BE2C (cell line): ENCODE data around the gene INAFM2.
A peak's percentile ranks its signal among the peaks of the same experiment; 100 is the strongest.

Experiments used
- DNase-seq: peaks from one replicate; pipeline ENCODE4 v3.0.0-alpha.2; 2020
- H3K27me3 ChIP-seq: fragments of 250-450 bp; sonication (Bioruptor Pico); 2 replicates; pipeline ENCODE4 v1.5.1; 2020; ENCODE audit warnings: mild to moderate bottlenecking
- H3K36me3 ChIP-seq: fragments of 250-450 bp; sonication (Bioruptor Pico); 2 replicates; pipeline ENCODE4 v1.5.1; 2020; ENCODE audit warnings: mild to moderate bottlenecking
- H3K4me1 ChIP-seq: fragments of 250-450 bp; sonication (Bioruptor Pico); 2 replicates; pipeline ENCODE4 v1.5.1; 2020
- H3K4me3 ChIP-seq: 2 replicates; pipeline ENCODE4 v1.5.1; 2011; ENCODE audit warnings: low read depth, low read length
- H3K9me3 ChIP-seq: fragments of 250-450 bp; sonication (Bioruptor Pico); 2 replicates; pipeline ENCODE4 v1.5.1; 2020
- TF ChIP-seq, protein P1 (sequence below): IDR thresholded peaks from 2 replicates; pipeline ENCODE4 v1.5.1; 2012; ENCODE audit warnings: mild to moderate bottlenecking, low read depth, low read length

The INAFM2 gene

DNA sequence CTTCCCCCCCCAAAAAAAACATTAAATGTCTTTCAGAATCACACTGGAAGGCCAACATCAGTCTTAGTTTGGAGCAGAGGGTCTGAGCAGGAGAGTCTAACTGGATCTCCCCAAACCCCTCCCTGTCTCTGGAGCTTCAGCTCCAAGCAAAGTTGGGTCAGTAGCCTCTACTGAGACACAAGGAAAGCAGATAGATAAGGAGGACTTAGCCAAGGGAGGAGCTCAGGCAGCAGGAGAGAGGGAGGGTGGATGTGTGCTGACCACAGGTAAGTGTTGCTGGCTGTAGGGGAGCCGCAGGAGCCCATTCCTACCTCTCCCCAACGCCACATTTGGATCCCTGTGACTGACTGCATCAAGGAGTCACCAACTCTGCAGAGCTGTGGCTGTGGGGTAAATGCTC, 22.7 kb upstream of the INAFM2 start:
- H3K4me3 ChIP-seq = no peak overlapping the region
- peaks cover 14% of the 10 kb centered on the region for H3K4me1 ChIP-seq
- H3K36me3 ChIP-seq = no peaks in the 10 kb centered on the region
- H3K27me3 ChIP-seq = no peaks in the 10 kb centered on the region
- TF ChIP-seq, protein P1, sequence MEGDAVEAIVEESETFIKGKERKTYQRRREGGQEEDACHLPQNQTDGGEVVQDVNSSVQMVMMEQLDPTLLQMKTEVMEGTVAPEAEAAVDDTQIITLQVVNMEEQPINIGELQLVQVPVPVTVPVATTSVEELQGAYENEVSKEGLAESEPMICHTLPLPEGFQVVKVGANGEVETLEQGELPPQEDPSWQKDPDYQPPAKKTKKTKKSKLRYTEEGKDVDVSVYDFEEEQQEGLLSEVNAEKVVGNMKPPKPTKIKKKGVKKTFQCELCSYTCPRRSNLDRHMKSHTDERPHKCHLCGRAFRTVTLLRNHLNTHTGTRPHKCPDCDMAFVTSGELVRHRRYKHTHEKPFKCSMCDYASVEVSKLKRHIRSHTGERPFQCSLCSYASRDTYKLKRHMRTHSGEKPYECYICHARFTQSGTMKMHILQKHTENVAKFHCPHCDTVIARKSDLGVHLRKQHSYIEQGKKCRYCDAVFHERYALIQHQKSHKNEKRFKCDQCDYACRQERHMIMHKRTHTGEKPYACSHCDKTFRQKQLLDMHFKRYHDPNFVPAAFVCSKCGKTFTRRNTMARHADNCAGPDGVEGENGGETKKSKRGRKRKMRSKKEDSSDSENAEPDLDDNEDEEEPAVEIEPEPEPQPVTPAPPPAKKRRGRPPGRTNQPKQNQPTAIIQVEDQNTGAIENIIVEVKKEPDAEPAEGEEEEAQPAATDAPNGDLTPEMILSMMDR = no peak
- no peaks in the 10 kb centered on the region for H3K9me3 ChIP-seq
- DNase-seq = no peak

DNA sequence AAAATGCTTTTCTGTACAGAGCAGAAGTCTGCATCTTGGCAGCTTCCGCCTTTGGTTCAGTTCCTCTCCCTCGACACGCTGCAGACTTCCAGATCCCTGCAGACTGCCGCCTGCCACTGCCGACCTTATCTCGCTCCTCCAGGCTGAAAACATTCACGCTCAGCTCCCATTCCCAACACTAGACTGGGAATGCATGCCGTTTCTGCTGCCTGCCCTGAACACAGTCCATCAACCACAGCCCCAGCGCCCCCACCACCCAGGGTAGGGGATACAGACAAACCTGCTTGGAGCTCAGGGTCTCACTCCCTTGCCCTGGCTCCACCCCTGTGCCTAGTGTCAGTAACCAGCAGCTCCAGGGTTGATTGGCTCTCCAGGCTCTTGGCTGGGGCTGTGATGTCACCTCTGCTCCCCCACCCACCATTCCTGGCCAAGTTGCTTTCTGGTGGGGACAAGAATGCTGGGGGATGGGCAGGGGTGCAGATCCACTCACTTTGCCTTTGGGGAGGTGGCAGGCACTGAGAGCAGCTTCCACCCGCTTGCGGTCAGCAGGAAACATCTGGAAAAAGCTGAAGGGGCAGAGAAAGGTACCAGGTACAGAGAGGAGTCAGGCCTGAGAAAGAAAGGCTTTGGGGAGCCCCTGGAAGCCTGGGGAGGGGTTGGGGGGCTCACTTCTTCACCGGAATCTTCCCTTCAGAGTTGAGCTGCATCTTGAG, 21.9 kb upstream of the INAFM2 start:
- peak; percentile 78 for DNase-seq
- Histone ChIP-seq H3K4me1 (peaks cover 14% of the 10 kb centered on the region), H3K4me3 (peak overlapping the region; percentile 2), H3K27me3 (no peaks in the 10 kb centered on the region), H3K36me3 (no peaks in the 10 kb centered on the region), H3K9me3 (no peaks in the 10 kb centered on the region)
- TF ChIP-seq, protein P1 = no peak

DNA sequence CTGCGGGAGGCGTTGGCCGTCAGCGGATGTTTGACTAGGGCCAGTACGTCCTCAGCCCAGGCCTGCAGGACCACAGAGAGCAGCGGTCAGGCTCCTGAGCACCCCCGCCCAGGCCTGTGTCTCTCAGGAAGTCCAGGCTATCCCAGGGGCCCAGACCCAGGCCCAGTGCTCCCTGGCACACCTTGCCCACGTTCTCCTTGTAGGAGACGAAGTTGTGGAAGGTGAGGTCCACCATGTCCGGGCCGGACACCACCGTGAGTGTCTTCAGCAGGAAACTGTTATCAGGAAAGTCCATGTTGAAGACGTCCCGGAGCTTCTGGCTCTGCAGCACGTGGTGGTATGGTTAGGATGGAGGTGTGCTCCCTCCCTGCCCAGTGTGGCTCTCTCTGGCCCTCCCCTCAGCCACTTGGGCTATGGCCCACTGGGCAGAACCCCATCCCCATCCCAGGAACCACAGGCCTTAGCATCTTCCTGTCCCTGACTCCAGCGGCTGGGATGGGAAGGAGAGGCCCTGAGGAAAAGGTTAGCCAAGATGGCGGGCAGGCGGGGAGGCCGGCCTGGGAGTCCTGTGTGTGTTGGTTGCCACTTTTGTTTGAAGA, 21.1 kb upstream of the INAFM2 start:
- Histone ChIP-seq H3K9me3 (no peaks in the 10 kb centered on the region), H3K4me3 (no peak overlapping the region), H3K4me1 (peaks cover 14% of the 10 kb centered on the region), H3K27me3 (no peaks in the 10 kb centered on the region), H3K36me3 (no peaks in the 10 kb centered on the region)
- TF ChIP-seq, protein P1 = no peak
- no peak for DNase-seq

DNA sequence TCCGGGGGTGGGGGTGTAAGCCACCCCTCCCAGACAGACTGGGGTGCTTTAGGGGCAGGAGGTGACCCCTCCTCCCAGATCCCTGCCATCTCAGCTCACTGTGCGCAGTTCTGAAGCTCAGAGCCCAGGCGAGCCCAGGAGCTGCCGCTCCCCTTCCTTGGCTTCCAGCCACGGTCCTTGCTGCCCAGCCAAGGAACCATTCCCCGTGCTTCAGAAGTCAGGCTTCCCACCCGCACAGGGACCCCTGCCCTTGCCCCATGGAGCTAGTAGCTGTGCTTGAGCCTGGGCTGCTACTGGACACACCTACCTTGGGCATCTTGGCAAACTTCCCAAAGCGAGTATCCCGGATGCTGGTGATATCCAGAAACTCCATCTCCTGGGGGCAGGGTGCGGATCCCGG, 20.5 kb upstream of the INAFM2 start:
- DNase-seq = no peak
- TF ChIP-seq, protein P1 = no peak

DNA sequence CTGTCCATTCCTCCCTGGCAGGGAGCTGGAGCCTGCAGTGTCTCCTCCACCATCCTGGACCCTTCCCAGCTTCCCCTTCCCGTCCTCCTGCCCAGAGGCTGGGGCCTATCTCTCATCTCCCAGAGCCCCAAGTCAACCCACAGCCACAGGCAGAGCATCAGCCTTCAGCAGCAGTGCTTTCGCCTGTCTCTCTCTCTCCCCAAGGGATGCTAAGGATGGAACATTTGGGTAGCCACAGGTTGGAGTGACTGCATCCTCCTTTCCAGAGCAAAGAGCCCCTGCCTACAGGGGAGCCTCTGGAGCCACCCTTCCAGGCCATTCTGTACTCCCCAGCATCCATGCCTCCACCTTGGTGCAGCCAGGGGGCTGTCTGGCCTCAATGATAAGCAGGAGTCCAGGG, 19.9 kb upstream of the INAFM2 start:
- Histone ChIP-seq H3K4me1 (peaks cover 14% of the 10 kb centered on the region), H3K27me3 (no peaks in the 10 kb centered on the region), H3K9me3 (no peaks in the 10 kb centered on the region), H3K36me3 (no peaks in the 10 kb centered on the region), H3K4me3 (no peak overlapping the region)
- TF ChIP-seq, protein P1 = no peak
- DNase-seq = no peak

More for the DNA sequence above, 20.5 kb upstream of the INAFM2 start:
- no peaks in the 10 kb centered on the region for H3K9me3 ChIP-seq
- no peaks in the 10 kb centered on the region for H3K36me3 ChIP-seq
- H3K4me1 ChIP-seq = peaks cover 14% of the 10 kb centered on the region
- no peak overlapping the region for H3K4me3 ChIP-seq
- no peaks in the 10 kb centered on the region for H3K27me3 ChIP-seq

DNA sequence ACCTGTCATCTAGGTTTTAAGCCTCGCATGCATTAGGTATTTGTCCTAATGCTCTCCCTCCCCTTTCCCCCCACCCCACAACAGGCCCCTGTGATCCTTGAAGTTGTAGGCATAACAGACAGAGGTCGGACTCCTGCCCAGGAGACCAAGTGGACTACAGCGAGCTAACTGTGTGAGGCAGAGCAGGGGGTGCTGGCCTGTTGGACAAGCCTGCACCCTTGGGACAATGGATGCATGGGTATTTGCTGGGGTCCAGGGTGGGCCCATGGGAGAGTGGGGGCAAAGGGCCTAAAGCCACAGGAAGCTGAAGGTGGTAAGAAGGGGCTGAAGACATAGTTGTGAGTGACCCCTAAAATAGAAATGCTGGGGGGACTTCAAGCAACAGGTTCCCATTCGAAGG, 18.2 kb upstream of the INAFM2 start:
- no peaks in the 10 kb centered on the region for H3K36me3 ChIP-seq
- H3K27me3 ChIP-seq = no peaks in the 10 kb centered on the region
- TF ChIP-seq, protein P1 = no peak
- H3K4me3 ChIP-seq = no peak overlapping the region
- H3K4me1 ChIP-seq = peaks cover 14% of the 10 kb centered on the region
- no peaks in the 10 kb centered on the region for H3K9me3 ChIP-seq
- no peak for DNase-seq
